Prostate gland (tissue), 2 donors: Measurements from ENCODE around the gene PIK3CD.

Experiments used
- POLR2A ChIP-seq: fragments of 450-650 bp; IDR thresholded peaks from one replicate; pipeline ENCODE4 v1.6.1; 2016; ENCODE audit warnings: antibody characterized with exemption, mild to moderate bottlenecking
- TF ChIP-seq, protein P1 (sequence below), 4 experiments: fragments of 200-600 bp in 2 of 4; fragments of 450-650 bp in 2 of 4; sonication (generic) in 2 of 4; IDR thresholded peaks; 1 replicate in 3 of 4; 2 replicates in 1 of 4; pipeline ENCODE4 v1.5.1; 2016 to 2019; ENCODE audit warnings: antibody characterized with exemption in 4 of 4, mild to moderate bottlenecking in 2 of 4, moderate library complexity in 2 of 4

- TF ChIP-seq, protein P1, sequence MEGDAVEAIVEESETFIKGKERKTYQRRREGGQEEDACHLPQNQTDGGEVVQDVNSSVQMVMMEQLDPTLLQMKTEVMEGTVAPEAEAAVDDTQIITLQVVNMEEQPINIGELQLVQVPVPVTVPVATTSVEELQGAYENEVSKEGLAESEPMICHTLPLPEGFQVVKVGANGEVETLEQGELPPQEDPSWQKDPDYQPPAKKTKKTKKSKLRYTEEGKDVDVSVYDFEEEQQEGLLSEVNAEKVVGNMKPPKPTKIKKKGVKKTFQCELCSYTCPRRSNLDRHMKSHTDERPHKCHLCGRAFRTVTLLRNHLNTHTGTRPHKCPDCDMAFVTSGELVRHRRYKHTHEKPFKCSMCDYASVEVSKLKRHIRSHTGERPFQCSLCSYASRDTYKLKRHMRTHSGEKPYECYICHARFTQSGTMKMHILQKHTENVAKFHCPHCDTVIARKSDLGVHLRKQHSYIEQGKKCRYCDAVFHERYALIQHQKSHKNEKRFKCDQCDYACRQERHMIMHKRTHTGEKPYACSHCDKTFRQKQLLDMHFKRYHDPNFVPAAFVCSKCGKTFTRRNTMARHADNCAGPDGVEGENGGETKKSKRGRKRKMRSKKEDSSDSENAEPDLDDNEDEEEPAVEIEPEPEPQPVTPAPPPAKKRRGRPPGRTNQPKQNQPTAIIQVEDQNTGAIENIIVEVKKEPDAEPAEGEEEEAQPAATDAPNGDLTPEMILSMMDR (IDR thresholded peaks at IDR 0.05), result no peak
- no peak for TF ChIP-seq POLR2A
Measured at GRCh38 chr1:9719978-9720722, 68.6 kb downstream of the PIK3CD start.
